ENCODE measurements around the gene RASL11A. TPM values are rescaled to one million over a fixed set of nuclear protein-coding genes. Genes with fewer than 3 reads are reported as not detected.

The RASL11A gene
- total and polyA plus RNA-seq, 2 of the 8 experiments (the other 6 are each of a cell fraction or from before 2014, with no cell fraction given) = 2.9 to 6.8 TPM

GRCh38 chr13:27279506-27279905, 8.9 kb downstream of the RASL11A start:
- no peak overlapping the region for H2BK12ac ChIP-seq (ENCODE audit: low read depth, low read length)
- H2AK5ac ChIP-seq (ENCODE audit: low read depth, low read length) = no peak overlapping the region
- no peak for DNase-seq (ENCODE audit: low read depth in 1 of 2, low spot score in 2 of 2)
- ChIA-PET POLR2A (ENCODE audit: partially characterized antibody) (interaction anchor here (1.0 to 1.7 kb wide), 5 partner anchors 9 to 26 kb away, joined by 3 to 10 read pairs (median 4); partner anchors contain the start of gene RASL11A), CTCF (ENCODE audit: partially characterized antibody) (interaction anchor here (0.8 to 2.5 kb wide), 8 partner anchors 8 to 294 kb away, joined by 3 to 8 read pairs (median 4); partner anchors contain the start of gene RASL11A)
- no peak overlapping the region for H3K4me2 ChIP-seq (ENCODE audit: insufficient read depth in 1 of 2, low read depth in 2 of 2, low read length in 2 of 2)
- H4K20me1 ChIP-seq (replicated peaks in 1 of 2; ENCODE audit: control insufficient read depth in 1 of 2, insufficient read depth in 2 of 2, low read length in 2 of 2) = no peaks in the 10 kb centered on the region
- no peaks in the 10 kb centered on the region for H3K36me3 ChIP-seq (ENCODE audit: control insufficient read depth in 2 of 4, insufficient read depth in 4 of 4, low read length in 3 of 4)
- no peak overlapping the region for H3K27ac ChIP-seq (ENCODE audit: low read depth, low read length)
- H2BK15ac ChIP-seq (ENCODE audit: low read length) = no peak overlapping the region
- H2BK120ac ChIP-seq (replicated peaks; ENCODE audit: low read depth, low read length) = no peak overlapping the region
- H3K56ac ChIP-seq (replicated peaks; ENCODE audit: insufficient read length, low read depth, low read length) = no peak overlapping the region
- no peak for FAIRE-seq
- no peak overlapping the region for H4K91ac ChIP-seq (replicated peaks; ENCODE audit: insufficient read length, low read length)
- no peaks in the 10 kb centered on the region for H3K23me2 ChIP-seq (ENCODE audit: low read depth, low read length)
- no peaks in the 10 kb centered on the region for H3K79me1 ChIP-seq (ENCODE audit: low read depth, low read length)
- no peak overlapping the region for H3K14ac ChIP-seq (ENCODE audit: insufficient read length)
- no peak overlapping the region for H3K18ac ChIP-seq (ENCODE audit: extremely low read depth, low read length)
- WGBS, 2 experiments (ENCODE audit: extremely low coverage in 1 of 2, insufficient coverage in 1 of 2, insufficient read length in 1 of 2, insufficient replicate concordance in 2 of 2, low coverage in 1 of 2, low lambda C conversion rate in 2 of 2, missing lambda C conversion rate in 1 of 2) = 88% methylated on average over 7 of the region's 7 CpGs; no CpG with 5 or more reads in 1 of the 2 experiments
- no peak overlapping the region for H3K23ac ChIP-seq (ENCODE audit: insufficient read length)
- no peaks in the 10 kb centered on the region for H3K27me3 ChIP-seq (replicated peaks in 1 of 4; ENCODE audit: control insufficient read depth in 3 of 4, extremely low read depth in 1 of 4, insufficient read depth in 3 of 4, low read length in 3 of 4)
- no peak overlapping the region for H2AFZ ChIP-seq (ENCODE audit: low read length)
- H4K5ac ChIP-seq (ENCODE audit: insufficient read length, low read depth, low read length) = no peak overlapping the region
- TF ChIP-seq HDAC6 (IDR thresholded peaks at IDR 0.05; ENCODE audit: low read depth, low read length) = no peak
- TF ChIP-seq SIX5 (IDR thresholded peaks at IDR 0.05; ENCODE audit: low read depth, low read length) = no peak
- TF ChIP-seq CBX8 (IDR thresholded peaks at IDR 0.05; ENCODE audit: borderline replicate concordance, low read depth, low read length) = no peak
- no peak overlapping the region for H2BK5ac ChIP-seq (ENCODE audit: low read depth, low read length)
- H3K9ac ChIP-seq (replicated peaks in 1 of 4; ENCODE audit: extremely low read depth in 1 of 4, low read depth in 3 of 4, low read length in 3 of 4) = no peak overlapping the region
- no peak overlapping the region for H3K4ac ChIP-seq (replicated peaks; ENCODE audit: insufficient read length, low read depth, low read length)
- no peaks in the 10 kb centered on the region for H3K79me2 ChIP-seq (ENCODE audit: control insufficient read depth in 1 of 2, insufficient read depth in 2 of 2, low read length in 2 of 2)
- H4K8ac ChIP-seq (ENCODE audit: extremely low read depth, insufficient read depth, low read length) = no peak overlapping the region
- no peak overlapping the region for H2BK20ac ChIP-seq (ENCODE audit: low read length)
- no peaks in the 10 kb centered on the region for H3K9me3 ChIP-seq (ENCODE audit: insufficient read depth in 2 of 2, low read depth in 1 of 2, low read length in 1 of 2)
- no peaks in the 10 kb centered on the region for H3K4me1 ChIP-seq (replicated peaks in 1 of 4; ENCODE audit: control insufficient read depth in 3 of 4, insufficient read depth in 4 of 4, low read length in 3 of 4)
- H3K4me3 ChIP-seq (ENCODE audit: extremely low read depth in 1 of 4, insufficient read depth in 2 of 4, low read depth in 3 of 4, low read length in 4 of 4) = no peak overlapping the region

Data from H1 (cell line).